ENCODE data around the gene DLG4. TPM values are rescaled to one million over a fixed set of nuclear protein-coding genes. Genes with fewer than 3 reads are reported as not detected.

DLG4 gene
- total and polyA plus RNA-seq, 2 donors (not counting 1 experiment from before 2014, with no cell fraction given) = 2.0 to 12.5 TPM

DNA sequence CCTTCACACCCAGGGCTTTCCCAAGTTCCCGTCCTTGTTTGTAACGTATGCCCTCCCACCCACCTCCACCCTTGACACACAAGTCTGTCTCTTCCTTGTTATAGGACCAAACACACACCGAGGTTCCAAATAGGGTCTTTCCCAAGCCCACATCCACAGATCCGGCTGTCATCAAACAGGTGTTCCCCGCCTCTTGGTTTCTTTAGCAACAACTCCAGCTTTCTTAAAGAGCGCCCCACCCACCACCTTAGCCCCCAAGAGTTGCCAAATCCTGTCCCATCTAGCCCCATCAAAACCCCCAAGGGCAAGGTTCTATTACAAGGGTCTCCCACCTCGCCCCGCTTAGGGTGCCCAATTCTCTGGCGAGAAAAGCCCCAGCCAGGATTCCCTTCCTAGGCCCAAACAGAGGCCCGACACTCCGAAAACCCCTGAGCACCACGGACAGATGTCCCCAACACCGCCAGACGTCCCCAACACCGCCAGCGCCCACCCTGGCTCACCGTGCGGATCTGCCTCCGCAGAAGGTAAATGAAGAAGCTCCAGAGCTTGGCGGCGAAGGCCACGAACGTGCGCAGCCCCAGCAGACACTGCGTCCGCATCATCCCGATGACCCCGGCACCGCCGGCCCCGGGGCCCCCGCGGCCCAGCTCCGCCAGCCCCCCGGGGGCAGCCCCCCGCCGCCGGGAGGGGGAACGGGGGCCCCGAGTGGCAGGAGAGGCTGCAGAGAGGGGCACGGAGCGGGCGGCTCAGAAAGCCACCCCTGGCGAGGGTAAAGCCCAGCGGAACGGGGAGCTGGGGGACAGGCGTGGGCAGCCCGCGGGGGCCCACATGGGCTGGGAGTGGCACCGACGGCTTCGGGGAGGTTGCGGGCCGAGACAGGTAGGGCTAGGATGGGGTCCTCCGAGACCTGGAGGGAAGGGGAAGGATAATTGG is 31.3 kb upstream of the DLG4 start:
- ChIA-PET CTCF (interaction anchor here (0.8 to 1.6 kb wide), 4 partner anchors 9 to 45 kb away, joined by 3 to 6 read pairs (median 4); partner anchors contain the start of genes GABARAP and PHF23), POLR2A (interaction anchor here (0.5 to 3.6 kb wide), 10 partner anchors 9 to 946 kb away, joined by 3 to 26 read pairs (median 3); partner anchors contain the start of genes ACADVL, ACAP1, DLG4 and GABARAP)
- Histone ChIP-seq H3K9me3 (ENCODE audit: control extremely low read depth in 1 of 3, control insufficient read depth in 2 of 3, insufficient read depth in 1 of 3, low read length in 2 of 3) (no peaks in the 10 kb centered on the region), H3K27ac (ENCODE audit: low read length in 2 of 2) (peak overlapping the region; percentile 78 to 100), H4K20me1 (ENCODE audit: control insufficient read depth, insufficient read depth, low read length, poor library complexity, severe bottlenecking) (peaks cover 18% of the 10 kb centered on the region), H3K27me3 (replicated peaks in 1 of 4; ENCODE audit: control extremely low read depth in 1 of 4, control insufficient read depth in 3 of 4, insufficient read depth in 4 of 4, low read length in 3 of 4) (no peaks in the 10 kb centered on the region), H3K4me1 (ENCODE audit: control insufficient read depth in 2 of 2, insufficient read depth in 2 of 2, low read length in 2 of 2) (peaks cover 30 to 33% of the 10 kb centered on the region in 2 donors), H3K4me3 (ENCODE audit: control extremely low read depth in 1 of 5, extremely low read depth in 1 of 5, insufficient read depth in 1 of 5, low read depth in 2 of 5, low read length in 4 of 5) (peak overlapping the region; percentile 39 to 90 (median 78)), H2AFZ (ENCODE audit: insufficient read depth, low read depth, low read length, poor library complexity, severe bottlenecking) (peak overlapping the region; percentile 86), H3K79me2 (ENCODE audit: control insufficient read depth, insufficient read depth, low read length) (peaks cover 64% of the 10 kb centered on the region), H3K36me3 (replicated peaks in 1 of 2; ENCODE audit: control extremely low read depth in 1 of 2, control insufficient read depth in 1 of 2, extremely low read depth in 1 of 2, insufficient read depth in 2 of 2, low read length in 1 of 2) (peaks cover 11 to 34% of the 10 kb centered on the region in 2 experiments), H3K9ac (ENCODE audit: low read length) (peak overlapping the region; percentile 94), H3K4me2 (replicated peaks; ENCODE audit: low read depth, low read length, poor library complexity, severe bottlenecking) (peak overlapping the region; percentile 99)
- H3K9me3 Mint-ChIP-seq (ENCODE audit: insufficient read depth) = no peaks in the 10 kb centered on the region
- peak overlapping the region; percentile 94 for H3K27ac Mint-ChIP-seq
- TF ChIP-seq, protein P1, sequence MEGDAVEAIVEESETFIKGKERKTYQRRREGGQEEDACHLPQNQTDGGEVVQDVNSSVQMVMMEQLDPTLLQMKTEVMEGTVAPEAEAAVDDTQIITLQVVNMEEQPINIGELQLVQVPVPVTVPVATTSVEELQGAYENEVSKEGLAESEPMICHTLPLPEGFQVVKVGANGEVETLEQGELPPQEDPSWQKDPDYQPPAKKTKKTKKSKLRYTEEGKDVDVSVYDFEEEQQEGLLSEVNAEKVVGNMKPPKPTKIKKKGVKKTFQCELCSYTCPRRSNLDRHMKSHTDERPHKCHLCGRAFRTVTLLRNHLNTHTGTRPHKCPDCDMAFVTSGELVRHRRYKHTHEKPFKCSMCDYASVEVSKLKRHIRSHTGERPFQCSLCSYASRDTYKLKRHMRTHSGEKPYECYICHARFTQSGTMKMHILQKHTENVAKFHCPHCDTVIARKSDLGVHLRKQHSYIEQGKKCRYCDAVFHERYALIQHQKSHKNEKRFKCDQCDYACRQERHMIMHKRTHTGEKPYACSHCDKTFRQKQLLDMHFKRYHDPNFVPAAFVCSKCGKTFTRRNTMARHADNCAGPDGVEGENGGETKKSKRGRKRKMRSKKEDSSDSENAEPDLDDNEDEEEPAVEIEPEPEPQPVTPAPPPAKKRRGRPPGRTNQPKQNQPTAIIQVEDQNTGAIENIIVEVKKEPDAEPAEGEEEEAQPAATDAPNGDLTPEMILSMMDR (IDR thresholded peaks at IDR 0.05) = no peak
- TF ChIP-seq EZH2 (IDR thresholded peaks at IDR 0.05; ENCODE audit: borderline replicate concordance, insufficient read depth, low read depth, low read length, poor library complexity, severe bottlenecking) = no peak
- DNase-seq (peak; percentile 69), ATAC-seq (ENCODE audit: low read depth) (no peak)
- no peaks in the 10 kb centered on the region for H3K27me3 Mint-ChIP-seq
- WGBS (ENCODE audit: insufficient coverage) = 1% methylated on average over 45 of the region's 55 CpGs
- peak overlapping the region; percentile 98 for H3K4me3 Mint-ChIP-seq
- intact Hi-C loops (cut with micrococcal nuclease) = loop anchor here (5.0 kb wide), 2 partner anchors 436 to 606 kb away; partner anchors contain the start of genes CYB5D1, NAA38, TMEM88 and TP53
- H3K4me1 Mint-ChIP-seq = peaks cover 44% of the 10 kb centered on the region

Data from B cell (primary cell).